ENCODE measurements around the gene FHOD3. TPM values are rescaled to one million over a fixed set of nuclear protein-coding genes. Genes with fewer than 3 reads are reported as not detected.

Gene FHOD3
- polyA plus RNA-seq, 1 experiment = 41.1 TPM

DNA sequence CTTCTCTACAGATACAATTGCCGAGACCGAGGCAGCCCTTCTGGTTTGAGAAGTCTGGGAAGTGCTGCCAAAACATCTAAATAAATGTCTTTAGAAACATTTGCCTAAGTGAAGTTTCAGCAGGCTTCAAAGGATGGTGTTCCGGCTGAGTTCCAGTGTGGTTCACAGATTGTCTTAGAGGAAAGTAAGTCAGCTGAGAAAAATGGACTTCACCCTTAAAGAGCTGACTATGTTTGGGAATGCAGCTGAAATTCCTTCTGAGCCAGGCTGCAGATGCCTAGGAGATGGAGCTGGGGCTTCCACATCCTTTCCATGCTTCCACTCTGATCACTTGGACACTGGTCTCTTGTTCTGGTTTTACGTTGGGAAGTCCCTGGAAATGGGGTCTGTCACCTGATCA, 83.6 kb downstream of the FHOD3 start:
- Histone ChIP-seq H3K27ac (ENCODE audit: low read depth, low read length) (no peak overlapping the region), H3K9me3 (ENCODE audit: control insufficient read depth, insufficient read depth, low read length) (no peaks in the 10 kb centered on the region), H3K4me3 (ENCODE audit: low read depth, low read length) (no peak overlapping the region), H3K27me3 (ENCODE audit: control insufficient read depth, insufficient read depth, low read length) (no peaks in the 10 kb centered on the region)
- CTCF ChIA-PET = no interaction called here
- DNase-seq (ENCODE audit: low read depth, low spot score) = no peak
- POLR2A ChIA-PET = no interaction called here
- TF ChIP-seq, protein P1, sequence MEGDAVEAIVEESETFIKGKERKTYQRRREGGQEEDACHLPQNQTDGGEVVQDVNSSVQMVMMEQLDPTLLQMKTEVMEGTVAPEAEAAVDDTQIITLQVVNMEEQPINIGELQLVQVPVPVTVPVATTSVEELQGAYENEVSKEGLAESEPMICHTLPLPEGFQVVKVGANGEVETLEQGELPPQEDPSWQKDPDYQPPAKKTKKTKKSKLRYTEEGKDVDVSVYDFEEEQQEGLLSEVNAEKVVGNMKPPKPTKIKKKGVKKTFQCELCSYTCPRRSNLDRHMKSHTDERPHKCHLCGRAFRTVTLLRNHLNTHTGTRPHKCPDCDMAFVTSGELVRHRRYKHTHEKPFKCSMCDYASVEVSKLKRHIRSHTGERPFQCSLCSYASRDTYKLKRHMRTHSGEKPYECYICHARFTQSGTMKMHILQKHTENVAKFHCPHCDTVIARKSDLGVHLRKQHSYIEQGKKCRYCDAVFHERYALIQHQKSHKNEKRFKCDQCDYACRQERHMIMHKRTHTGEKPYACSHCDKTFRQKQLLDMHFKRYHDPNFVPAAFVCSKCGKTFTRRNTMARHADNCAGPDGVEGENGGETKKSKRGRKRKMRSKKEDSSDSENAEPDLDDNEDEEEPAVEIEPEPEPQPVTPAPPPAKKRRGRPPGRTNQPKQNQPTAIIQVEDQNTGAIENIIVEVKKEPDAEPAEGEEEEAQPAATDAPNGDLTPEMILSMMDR (IDR thresholded peaks at IDR 0.05; ENCODE audit: low read depth, low read length) = no peak

- Histone ChIP-seq H3K27ac (ENCODE audit: low read depth, low read length) (no peak overlapping the region), H3K9me3 (ENCODE audit: control insufficient read depth, insufficient read depth, low read length) (no peaks in the 10 kb centered on the region; the same call in 1 of the 2 replicates), H3K4me3 (ENCODE audit: low read depth, low read length) (no peak overlapping the region), H3K27me3 (ENCODE audit: control insufficient read depth, insufficient read depth, low read length) (no peaks in the 10 kb centered on the region)
- POLR2A ChIA-PET = no interaction called here
- CTCF ChIA-PET = no interaction called here
- DNase-seq (ENCODE audit: low read depth, low spot score) = no peak
- TF ChIP-seq, protein P1 (IDR thresholded peaks at IDR 0.05; ENCODE audit: low read depth, low read length) = no peak
Observed at GRCh38 chr18:36382854-36383253, 85.3 kb downstream of the FHOD3 start.

GRCh38 chr18:36386150-36386920, 88.8 kb downstream of the FHOD3 start:
- CTCF ChIA-PET = no interaction called here
- no peak for DNase-seq (ENCODE audit: low read depth, low spot score)
- Histone ChIP-seq H3K27me3 (ENCODE audit: control insufficient read depth, insufficient read depth, low read length) (peaks cover 5% of the 10 kb centered on the region), H3K4me3 (ENCODE audit: low read depth, low read length) (no peak overlapping the region), H3K27ac (ENCODE audit: low read depth, low read length) (no peak overlapping the region), H3K9me3 (ENCODE audit: control insufficient read depth, insufficient read depth, low read length) (no peaks in the 10 kb centered on the region; the same call in 1 of the 2 replicates)
- POLR2A ChIA-PET = no interaction called here
- TF ChIP-seq, protein P1 (IDR thresholded peaks at IDR 0.05; ENCODE audit: low read depth, low read length) = no peak

DNA sequence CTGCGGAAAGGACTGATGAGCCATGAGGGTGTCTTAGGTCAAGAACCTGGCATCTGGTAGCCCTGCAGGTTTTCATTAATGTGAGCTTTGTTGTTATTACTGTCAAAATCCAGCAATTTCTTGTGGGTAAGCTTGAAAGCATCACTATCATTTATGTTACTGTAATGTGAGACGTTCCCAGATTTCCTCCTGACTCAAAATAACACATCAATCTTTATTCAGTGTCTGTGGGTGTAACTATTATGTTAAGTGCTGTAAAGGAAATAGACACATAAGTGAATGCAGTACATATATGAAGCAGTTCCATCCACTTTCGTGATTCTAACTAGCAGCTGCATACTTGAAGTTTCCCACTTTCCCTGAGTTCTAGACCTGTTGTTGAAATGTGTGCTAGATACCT, 89.8 kb downstream of the FHOD3 start:
- ChIA-PET POLR2A (no interaction called here), CTCF (no interaction called here)
- H3K27ac ChIP-seq (ENCODE audit: low read depth, low read length) = no peak overlapping the region

DNA sequence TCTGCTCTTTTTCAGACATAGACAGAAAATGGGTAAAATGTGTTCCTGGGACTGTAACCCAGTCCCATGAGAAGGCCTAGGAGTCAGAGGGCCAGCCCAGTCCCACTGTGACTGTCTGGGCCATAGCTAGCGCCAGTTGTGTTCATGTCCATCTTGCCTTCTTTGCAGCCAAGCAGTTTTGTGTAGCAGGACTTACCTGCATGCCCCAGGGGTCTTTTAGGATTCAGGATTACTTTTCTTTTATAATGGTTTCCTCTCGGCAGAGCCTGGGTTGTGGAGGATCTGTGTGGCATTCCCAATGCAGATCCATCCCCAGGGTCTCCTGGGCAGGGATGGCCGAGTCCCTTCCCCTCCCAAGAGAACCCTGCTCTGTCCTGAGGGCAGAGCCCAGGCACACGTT, 90.8 kb downstream of the FHOD3 start:
- Histone ChIP-seq H3K27ac (ENCODE audit: low read depth, low read length) (no peak overlapping the region), H3K9me3 (ENCODE audit: control insufficient read depth, insufficient read depth, low read length) (no peaks in the 10 kb centered on the region; the same call in 1 of the 2 replicates), H3K27me3 (ENCODE audit: control insufficient read depth, insufficient read depth, low read length) (peaks cover 7% of the 10 kb centered on the region), H3K4me3 (ENCODE audit: low read depth, low read length) (no peak overlapping the region)
- no peak for DNase-seq (ENCODE audit: low read depth, low spot score)
- ChIA-PET CTCF (no interaction called here), POLR2A (no interaction called here)
- TF ChIP-seq, protein P1 (IDR thresholded peaks at IDR 0.05; ENCODE audit: low read depth, low read length) = no peak

More for the DNA sequence above, 89.8 kb downstream of the FHOD3 start:
- Histone ChIP-seq H3K4me3 (ENCODE audit: low read depth, low read length) (no peak overlapping the region), H3K27me3 (ENCODE audit: control insufficient read depth, insufficient read depth, low read length) (peaks cover 5% of the 10 kb centered on the region), H3K9me3 (ENCODE audit: control insufficient read depth, insufficient read depth, low read length) (no peaks in the 10 kb centered on the region; the same call in 1 of the 2 replicates)
- no peak for DNase-seq (ENCODE audit: low read depth, low spot score)
- TF ChIP-seq, protein P1 (IDR thresholded peaks at IDR 0.05; ENCODE audit: low read depth, low read length) = no peak

All from AG04450 (cell line).